Tibial nerve (tissue), 4 donors: Measurements from ENCODE around the gene DENND1A.

Experiments
- EP300 ChIP-seq, 2 donors: sonication (generic); formaldehyde crosslinking; IDR thresholded peaks; one replicate each; pipeline ENCODE4 v1.6.1; 2017; ENCODE audit warnings: antibody characterized with exemption in 2 of 2, mild to moderate bottlenecking in 1 of 2
- POLR2A ChIP-seq, 2 donors: fragments of 450-650 bp; IDR thresholded peaks; one replicate each; pipeline ENCODE4 v1.6.1; 2017; ENCODE audit warnings: antibody characterized with exemption in 2 of 2, mild to moderate bottlenecking in 2 of 2, moderate library complexity in 2 of 2
- TF ChIP-seq, protein P1 (sequence below), 5 experiments: fragments of 200-600 bp in 3 of 5; fragments of 450-650 bp in 2 of 5; sonication (generic) in 3 of 5; IDR thresholded peaks; one replicate each; pipeline ENCODE4 v1.5.1; 2016 to 2019; ENCODE audit warnings: antibody characterized with exemption in 5 of 5, mild to moderate bottlenecking in 3 of 5, moderate library complexity in 2 of 5

DNA sequence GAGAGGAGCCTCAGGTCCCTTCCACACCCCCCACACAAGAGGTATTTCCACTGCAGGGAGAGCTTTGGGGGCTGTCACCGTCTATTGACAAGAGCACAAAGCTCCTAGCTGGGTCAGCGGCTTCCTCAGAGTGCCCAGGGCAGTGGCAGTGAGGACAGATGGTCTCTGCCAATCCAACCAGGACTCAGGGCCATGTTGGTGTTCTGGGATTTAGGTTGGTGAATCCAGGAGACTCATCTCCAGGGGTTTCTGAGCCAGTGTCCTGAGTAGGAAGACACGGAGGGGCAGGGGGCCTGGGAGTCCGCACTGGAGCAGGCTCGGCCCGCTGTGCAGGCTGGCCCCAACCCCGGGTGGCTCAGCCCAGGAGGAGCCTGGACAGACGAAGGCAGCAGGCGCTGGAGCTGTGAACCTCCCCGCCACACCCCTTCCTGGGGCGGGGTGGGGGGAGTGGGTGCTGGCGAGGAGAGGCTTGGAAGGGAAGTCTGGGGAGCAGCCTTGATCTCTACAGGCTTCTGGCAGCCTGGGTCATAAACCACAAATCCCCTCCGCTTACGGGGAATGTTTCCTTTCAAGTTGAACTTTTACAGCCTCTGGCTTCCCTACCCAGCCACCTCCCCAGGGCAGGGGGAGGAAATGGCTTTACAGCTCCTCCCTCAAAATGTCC lies 554.3 kb downstream of the DENND1A start:
- TF ChIP-seq, protein P1, sequence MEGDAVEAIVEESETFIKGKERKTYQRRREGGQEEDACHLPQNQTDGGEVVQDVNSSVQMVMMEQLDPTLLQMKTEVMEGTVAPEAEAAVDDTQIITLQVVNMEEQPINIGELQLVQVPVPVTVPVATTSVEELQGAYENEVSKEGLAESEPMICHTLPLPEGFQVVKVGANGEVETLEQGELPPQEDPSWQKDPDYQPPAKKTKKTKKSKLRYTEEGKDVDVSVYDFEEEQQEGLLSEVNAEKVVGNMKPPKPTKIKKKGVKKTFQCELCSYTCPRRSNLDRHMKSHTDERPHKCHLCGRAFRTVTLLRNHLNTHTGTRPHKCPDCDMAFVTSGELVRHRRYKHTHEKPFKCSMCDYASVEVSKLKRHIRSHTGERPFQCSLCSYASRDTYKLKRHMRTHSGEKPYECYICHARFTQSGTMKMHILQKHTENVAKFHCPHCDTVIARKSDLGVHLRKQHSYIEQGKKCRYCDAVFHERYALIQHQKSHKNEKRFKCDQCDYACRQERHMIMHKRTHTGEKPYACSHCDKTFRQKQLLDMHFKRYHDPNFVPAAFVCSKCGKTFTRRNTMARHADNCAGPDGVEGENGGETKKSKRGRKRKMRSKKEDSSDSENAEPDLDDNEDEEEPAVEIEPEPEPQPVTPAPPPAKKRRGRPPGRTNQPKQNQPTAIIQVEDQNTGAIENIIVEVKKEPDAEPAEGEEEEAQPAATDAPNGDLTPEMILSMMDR (IDR thresholded peaks at IDR 0.05): no peak
- TF ChIP-seq POLR2A (IDR thresholded peaks at IDR 0.05) (no peak), EP300 (IDR thresholded peaks at IDR 0.05) (no peak)
